GM18519 (cell line): ENCODE results near the gene OR4F15.

Experiments
- ATAC-seq: cut with Tn5 transposase; IDR thresholded peaks from one replicate; pipeline ENCODE4 v1.9.1; 2021; ENCODE audit warnings: mild to moderate bottlenecking, moderate library complexity; ENCODE audit not compliant: unreplicated experiment, low FRiP score

OR4F15 gene

DNA sequence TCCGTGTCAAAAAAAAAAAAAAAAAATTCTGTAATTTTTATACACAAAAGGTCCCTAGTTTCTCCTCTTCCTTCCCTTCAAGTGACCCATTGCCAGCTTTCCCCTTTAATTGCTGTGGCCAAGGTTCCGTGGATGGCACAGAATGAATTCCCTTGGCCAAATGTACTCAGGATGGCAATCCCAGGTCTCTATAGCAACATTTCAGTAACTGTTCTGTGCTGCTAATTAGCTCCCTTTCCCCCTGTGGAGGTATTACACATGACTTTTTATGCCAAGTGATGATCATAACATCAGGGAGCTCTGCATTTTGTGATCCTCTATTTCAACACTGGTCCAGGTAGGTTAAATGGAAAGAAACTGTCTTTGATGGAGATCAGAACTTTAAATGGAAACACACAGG, 8.8 kb upstream of the OR4F15 start, which contains the start of gene OR4F6:
Gene OR4F6 (plus strand): TSS at position 301 of the 400 bp plus-strand sequence. CDS start 2,211 bp downstream, outside the sequence.
- ATAC-seq, result no peak

DNA sequence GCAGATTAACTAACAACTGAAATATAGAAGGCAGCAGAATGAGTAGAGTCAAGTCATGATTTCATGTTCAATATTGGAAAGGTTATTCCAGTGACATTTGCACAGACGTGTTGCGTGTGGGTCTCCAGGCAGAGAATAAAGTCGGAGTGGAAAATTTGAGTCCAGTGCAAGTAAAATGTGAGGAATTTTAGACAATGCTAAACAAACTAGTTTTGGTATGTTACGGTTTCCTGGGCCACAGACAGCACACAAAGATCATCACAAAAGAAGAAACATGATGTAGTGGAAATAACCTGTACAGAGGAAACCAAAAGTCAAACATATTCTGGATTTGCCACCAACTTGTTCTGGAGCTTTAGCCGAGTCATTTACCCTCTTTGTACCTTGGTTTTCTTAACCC, 8.3 kb upstream of the OR4F15 start:
- ATAC-seq, result no peak

- no peak for ATAC-seq
These were observed 7.6 kb upstream of the OR4F15 start for GRCh38 chr15:101804375-101804774.

- ATAC-seq, result no peak
These were observed 7.1 kb upstream of the OR4F15 start for GRCh38 chr15:101804941-101805340.

DNA sequence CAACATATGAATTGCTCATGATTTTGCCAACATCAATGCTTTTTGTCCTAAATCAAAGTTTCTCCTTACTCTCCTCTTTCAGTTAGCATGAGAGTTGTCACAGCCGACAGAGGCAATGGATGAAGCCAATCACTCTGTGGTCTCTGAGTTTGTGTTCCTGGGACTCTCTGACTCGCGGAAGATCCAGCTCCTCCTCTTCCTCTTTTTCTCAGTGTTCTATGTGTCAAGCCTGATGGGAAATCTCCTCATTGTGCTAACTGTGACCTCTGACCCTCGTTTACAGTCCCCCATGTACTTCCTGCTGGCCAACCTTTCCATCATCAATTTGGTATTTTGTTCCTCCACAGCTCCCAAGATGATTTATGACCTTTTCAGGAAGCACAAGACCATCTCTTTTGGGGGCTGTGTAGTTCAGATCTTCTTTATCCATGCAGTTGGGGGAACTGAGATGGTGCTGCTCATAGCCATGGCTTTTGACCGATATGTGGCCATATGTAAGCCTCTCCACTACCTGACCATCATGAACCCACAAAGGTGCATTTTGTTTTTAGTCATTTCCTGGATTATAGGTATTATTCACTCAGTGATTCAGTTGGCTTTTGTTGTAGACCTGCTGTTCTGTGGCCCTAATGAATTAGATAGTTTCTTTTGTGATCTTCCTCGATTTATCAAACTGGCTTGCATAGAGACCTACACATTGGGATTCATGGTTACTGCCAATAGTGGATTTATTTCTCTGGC, 6.2 kb upstream of the OR4F15 start:
- no peak for ATAC-seq

- no peak for ATAC-seq
These were observed 4.6 kb upstream of the OR4F15 start for GRCh38 chr15:101807345-101807945.

GRCh38 chr15:101808201-101808600, 3.8 kb upstream of the OR4F15 start:
- ATAC-seq, result no peak

DNA sequence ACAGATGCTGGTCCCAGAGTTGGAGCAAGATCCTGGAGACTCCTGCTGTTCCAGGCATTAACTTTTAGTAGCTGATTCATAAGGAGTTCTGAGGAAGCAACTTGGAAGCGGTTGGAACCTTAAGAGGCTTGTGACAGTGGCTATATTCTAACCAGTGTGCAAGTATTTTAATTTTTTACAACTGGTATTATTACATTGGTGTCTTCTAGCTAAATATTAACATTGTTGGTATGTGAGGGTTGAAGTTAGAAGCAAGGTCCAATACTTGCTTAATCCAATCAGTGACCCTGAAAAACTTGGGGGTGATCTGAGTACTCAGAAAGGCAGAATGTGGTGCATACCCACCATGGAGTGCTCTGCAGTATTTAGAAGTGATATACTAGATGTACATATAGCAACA, 1.5 kb upstream of the OR4F15 start:
- no peak for ATAC-seq

DNA sequence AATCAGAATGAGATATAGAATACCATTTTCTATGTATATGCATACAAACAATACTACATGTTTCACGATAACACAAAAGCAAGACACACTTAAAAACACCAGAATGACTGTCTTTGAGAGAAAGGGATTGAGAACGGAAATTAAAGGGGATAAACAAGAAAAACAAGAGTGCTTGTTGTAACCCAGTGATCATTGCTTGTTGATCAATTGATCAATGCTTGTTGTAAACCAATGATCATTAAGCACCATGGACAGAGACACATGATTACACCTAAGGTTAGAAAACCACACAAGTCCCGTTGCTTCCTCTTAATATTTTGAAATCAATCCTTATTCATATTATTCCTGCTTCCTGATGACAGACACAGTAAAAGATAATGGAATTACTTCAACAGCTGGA, 1.1 kb upstream of the OR4F15 start:
- no peak for ATAC-seq

GRCh38 chr15:101813803-101814534, 2.0 kb downstream of the OR4F15 start:
- no peak for ATAC-seq

DNA sequence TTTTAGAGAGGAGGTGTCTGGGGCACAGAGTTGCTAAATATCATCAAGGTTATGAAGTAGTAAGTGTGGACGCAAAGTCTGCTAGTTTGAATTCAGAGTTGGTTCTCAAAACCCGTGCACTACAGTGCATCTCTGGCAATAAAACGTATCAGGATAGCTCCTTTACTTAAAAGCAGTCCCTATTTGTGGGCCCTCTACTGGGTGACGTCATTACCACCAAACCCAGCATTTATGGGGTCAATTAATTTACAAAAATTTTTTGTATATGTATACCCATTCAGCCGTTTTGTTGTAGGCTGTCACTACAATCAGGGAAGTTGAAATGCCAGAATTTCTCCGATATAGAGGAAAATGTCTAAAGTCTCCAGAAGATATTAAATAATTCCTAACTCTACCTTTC, 8.8 kb downstream of the OR4F15 start:
- no peak for ATAC-seq

- ATAC-seq, result no peak
These were observed 15.3 kb downstream of the OR4F15 start for GRCh38 chr15:101827257-101827656.

DNA sequence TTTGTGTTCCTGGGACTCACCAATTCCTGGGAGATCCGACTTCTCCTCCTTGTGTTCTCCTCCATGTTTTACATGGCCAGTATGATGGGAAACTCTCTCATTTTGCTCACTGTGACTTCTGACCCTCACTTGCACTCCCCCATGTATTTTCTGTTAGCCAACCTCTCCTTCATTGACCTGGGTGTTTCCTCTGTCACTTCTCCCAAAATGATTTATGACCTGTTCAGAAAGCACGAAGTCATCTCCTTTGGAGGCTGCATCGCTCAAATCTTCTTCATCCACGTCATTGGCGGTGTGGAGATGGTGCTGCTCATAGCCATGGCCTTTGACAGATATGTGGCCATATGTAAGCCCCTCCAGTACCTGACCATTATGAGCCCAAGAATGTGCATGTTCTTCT, 16.8 kb downstream of the OR4F15 start:
- ATAC-seq, result no peak

DNA sequence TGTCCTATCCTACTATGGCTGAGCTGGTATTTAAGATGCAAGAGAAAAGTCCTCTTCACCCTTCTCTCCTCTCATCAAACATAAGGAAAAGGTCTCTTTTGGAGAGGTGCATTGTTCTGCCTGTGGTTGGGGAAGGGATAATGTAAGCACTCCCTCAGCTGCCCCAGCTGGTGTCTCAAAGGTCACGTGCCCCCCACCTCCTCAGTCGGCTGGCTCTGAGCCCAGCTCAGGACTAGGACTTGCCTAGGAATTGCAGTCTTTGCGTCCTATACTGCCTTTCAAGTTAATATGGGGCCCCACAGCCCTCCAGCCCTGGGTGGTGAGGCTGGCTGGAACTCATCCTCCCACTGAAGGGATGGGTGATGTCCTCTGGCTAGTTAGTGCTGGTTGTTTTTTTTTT, 29.7 kb downstream of the OR4F15 start:
- ATAC-seq, result no peak

- no peak for ATAC-seq
These were observed 32.9 kb downstream of the OR4F15 start for GRCh38 chr15:101844916-101845315.

DNA sequence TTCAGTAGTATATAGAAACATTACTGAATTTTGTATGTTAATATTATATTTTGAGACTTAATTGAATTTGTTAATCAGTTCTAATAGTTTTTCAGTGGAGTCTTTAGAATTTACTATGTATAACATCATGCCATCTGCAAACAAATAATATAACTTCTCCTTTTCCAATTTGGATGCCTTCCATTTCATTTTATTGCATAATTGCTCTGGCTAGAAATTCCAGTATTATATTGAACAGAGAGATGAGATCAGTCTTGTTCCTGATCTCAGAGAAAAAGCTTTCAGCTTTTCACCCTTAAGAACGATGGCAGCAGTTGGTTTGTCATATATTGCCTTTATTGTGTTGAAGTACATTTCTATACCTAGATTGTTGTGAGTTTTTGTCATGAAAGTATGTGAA, 40.4 kb downstream of the OR4F15 start:
- no peak for ATAC-seq
